HG03378 (cell line): Measurements from ENCODE around the gene CHD2.

Source experiments
- ATAC-seq: cut with Tn5 transposase; IDR thresholded peaks from one replicate; pipeline ENCODE4 v1.9.1; 2021; ENCODE audit warnings: mild to moderate bottlenecking, moderate library complexity; ENCODE audit not compliant: unreplicated experiment

CHD2 gene

DNA sequence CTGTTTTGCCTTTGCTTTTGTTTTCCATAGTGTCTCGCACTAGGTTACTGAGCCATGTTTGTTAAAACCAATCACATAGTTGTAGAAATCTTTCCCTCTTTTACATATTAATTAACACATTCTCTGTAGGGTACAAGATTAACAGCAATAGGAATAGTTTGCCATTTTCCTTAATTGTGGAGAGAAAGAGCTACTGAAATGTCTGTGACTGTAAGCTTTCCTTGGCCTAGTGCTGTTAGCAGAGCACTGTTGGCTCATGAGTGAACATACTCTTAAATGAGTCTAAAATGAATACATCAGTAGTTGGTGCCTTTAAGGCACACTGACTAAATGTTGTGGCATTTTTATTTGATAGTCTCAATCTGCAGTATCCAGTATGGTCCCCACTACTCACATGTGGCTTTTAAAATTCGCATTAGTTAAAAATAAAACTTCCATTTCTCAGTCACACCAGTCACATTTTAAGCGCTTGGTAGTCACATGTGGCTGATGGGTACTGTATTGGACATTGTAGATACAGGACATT, 28.2 kb downstream of the CHD2 start:
- ATAC-seq = no peak

DNA sequence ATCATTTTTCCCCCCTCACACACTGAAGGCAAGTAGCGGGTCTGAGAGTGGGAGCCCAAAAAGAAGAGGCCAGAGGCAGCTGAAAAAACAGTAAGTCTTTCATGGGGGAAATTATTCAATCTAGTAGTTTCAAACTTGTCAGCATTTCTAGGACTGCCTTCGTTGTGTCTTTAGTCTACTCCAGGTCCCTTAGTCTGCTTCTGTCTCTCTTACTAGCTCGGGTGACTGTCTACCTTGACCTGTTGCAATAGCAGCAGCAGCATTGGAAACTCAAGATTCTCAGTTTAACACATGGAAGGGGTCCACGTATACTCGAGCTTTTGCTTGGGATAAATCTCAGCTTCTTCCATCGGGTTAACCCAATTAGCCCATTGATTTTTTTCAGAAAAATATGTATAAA, 28.9 kb downstream of the CHD2 start:
- no peak for ATAC-seq

DNA sequence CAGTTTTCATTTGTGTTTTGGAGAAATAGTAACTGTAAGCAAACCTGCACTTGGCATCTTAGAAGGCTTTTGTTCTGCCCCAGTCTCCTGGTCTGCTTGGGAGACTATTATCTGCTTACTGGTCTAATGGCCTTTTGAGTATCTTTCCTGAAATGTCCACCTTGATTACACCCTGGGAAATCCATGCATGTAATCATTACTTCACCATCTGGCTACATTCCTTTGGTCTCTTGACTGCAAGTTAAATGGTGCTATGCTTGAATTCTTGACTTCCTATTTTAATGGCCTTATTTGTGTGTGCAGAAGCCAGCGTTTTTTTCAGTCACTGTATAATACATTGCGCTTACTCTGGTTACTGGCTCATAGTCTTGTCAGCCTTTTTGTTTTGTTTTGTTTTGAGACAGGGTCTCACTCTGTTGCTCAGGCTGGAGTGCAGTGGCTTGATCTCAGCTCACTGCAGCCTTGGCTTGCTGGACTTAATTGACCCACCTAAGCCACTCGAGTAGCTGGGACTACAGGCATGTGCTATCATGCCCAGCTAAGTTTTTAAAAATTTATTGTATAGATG, 30.0 kb downstream of the CHD2 start:
- ATAC-seq = no peak

DNA sequence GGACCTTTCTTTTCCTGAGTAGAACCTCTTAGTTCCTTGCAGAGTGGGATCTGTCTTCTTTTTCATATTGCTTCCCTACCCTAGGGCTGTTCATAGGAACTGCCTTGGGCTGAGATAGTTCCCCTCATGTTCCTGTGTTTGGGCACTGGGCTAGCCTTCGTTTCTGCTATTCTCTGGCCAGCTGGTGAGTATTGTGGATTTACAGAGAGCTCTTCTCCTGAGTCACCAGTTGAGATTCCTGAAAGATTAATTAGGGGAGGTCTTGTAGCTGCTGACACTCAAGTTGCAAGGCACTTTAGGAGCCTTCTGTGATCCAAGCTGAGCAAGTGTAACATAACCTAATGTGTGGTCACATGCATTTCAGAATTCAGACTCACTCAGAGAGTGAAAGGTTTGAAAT, 30.7 kb downstream of the CHD2 start:
- no peak for ATAC-seq

DNA sequence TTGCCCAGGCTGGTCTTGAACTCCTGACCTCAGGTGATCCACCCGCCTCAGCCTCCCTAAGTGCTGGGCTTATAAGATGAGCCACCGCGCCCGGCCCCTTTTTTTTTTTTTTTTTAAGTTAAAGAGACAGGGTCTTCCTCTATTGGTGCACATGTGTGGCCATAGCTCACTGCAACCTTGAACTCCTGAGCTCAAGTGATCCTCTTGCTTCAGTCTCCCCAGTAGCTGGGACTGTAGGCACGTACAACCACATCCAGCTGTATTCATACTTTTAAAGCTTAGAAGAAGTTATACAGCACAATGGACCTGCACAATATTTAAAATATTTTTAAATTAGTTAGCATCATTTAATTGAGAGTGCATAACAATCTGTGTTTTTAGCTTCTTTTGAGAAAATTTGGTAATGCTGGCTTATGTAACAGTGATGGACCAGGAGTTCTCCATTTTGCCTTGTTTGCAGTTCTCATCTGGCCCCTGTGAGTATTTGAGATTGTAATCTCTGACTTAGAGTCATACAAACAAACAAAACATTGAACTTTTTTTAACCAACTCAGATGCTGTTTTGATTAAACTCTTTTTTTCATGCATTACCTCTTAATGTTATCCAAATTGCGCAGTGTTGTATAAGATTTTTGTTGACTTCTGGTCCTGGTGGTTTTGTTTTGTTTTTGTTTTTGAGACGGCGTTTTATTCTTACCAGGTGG, 33.0 kb downstream of the CHD2 start:
- no peak for ATAC-seq

DNA sequence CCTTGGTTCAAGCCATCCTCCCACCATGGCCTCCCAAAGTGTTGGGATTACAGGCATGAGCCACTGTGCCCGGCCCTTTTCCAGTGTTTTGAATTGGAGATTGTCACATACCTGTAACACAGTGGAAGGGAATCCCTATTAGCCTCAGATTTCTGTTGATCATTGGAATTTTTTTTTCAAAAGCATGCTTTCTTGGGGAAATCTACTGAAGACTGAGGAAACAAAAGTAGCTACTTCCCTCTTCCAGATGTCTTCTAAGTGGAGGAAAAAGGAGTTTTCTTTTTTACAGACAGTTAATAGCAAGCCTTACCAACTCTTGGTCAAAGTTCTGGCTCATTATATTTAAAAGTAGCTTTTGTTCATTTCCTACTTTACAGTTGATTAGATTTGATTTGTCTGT, 33.7 kb downstream of the CHD2 start:
- ATAC-seq = no peak

DNA sequence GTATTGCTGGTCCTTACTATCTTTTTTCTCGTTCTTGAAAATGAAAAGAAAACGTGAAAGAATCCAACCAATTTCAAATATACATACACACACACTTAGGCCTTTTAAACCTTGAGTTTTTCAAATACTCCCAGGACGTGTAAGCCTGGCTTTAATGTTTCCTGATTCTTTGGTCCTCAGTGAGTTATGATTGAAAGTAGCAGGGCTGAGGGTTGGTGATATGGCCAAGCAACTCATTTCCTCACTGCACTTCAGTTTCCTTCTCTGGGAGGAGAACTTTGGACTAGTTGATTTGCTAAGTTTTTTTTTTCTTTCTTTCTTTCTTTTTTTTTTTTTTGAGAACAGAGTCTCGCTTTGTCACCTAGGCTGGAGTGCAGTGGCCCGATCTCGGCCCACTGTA, 34.6 kb downstream of the CHD2 start:
- ATAC-seq = no peak

DNA sequence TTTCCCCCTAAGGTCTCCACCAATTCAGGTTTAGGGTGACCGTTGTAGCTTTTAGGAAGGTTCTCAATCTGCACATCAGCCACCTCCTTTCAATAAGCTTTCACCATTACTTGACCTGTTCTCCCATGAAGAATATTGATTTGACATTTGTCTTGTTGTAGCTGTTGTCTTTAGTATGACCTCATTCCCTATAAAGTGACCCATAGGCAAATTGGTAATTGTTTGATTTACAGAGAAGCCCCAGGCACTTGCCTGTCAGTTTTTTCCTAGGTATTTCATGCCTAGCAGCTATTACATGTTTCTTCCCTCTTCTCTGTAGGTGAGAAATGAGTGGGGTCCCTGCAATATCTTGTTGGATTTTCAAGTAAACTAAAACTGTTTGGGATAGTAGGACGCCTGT, 36.0 kb downstream of the CHD2 start:
- ATAC-seq = no peak

DNA sequence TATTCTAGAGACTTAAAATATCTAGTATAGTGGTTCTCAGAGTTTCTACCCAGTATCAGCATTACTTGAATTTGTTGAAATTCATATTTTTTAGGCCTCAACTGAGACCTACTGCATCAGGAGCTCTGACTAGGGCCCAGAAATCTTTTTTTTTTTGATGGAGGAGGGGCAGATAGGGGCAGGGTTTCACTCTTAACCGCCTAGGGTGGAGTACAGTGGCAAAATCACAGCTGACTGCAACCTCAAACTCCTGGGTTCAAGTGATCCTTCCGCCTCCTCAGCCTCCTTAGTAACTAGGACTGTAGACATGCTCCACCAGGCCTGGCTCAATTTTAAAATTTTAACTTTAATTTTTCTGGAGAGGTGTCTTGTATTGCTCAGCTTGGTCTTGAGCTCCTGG, 36.6 kb downstream of the CHD2 start:
- no peak for ATAC-seq

DNA sequence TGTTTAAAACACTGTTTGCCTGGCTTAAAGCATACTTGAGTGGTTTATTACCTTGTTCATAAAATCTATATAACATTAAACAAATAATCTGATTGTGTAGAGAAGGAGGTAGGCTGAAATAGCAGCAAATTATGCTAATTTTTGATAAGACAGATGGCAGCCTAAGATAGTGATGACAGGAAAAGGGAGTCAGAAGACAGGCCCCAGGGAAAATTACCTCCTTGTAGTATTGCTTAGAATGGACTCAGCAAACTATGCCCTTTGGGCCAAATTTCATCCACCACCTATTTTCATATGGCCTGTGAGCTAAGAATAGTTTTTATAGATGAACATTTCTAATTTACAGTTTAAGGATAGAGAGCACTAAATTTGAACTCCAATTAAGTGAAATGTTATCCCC, 37.8 kb downstream of the CHD2 start:
- no peak for ATAC-seq

DNA sequence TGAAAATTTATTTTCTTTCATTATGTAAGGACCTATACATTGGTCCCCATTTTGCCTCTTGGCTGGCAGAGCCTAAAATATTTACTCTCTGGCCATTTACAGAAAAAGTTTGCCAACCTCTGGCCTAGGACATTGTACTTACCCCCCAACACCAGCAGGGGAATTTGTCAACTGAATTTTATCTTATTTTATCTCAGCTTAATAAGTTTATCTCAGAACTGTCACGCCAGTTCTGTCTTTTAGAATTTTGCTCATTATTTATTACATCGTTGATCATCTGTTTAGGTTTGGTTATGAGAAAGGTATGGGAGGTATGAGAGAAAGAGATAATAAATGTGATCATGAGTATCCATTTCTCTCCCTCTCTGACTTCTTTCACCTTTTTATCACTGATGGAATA, 38.3 kb downstream of the CHD2 start:
- no peak for ATAC-seq

DNA sequence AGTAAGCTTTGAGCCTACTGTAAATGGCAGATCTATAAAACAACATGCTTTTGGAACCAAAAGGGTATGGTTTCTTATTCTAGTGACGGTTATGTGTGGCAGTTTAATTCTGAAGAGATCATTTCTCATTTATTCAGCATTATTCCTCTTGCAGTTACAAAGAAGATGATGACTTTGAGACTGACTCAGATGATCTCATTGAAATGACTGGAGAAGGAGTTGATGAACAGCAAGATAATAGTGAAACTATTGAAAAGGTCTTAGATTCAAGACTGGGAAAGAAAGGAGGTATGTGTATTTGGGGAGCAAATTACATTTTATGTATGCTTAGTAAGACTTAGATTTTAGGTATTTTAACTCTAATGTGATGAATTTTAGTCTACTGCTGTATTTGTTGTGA, 41.5 kb downstream of the CHD2 start:
- no peak for ATAC-seq

DNA sequence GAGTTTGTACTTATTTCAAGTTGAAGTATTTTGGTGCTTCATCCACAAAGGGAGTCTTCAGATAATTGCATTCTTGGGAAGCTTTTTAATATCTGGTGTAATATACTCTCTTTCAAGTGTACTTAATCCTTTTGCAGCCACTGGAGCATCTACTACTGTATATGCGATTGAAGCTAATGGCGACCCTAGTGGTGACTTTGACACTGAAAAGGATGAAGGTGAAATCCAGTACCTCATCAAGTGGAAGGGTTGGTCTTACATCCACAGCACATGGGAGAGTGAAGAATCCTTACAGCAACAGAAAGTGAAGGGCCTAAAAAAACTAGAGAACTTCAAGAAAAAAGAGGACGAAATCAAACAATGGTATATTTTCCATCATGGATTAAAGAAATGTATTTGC, 42.6 kb downstream of the CHD2 start:
- no peak for ATAC-seq

DNA sequence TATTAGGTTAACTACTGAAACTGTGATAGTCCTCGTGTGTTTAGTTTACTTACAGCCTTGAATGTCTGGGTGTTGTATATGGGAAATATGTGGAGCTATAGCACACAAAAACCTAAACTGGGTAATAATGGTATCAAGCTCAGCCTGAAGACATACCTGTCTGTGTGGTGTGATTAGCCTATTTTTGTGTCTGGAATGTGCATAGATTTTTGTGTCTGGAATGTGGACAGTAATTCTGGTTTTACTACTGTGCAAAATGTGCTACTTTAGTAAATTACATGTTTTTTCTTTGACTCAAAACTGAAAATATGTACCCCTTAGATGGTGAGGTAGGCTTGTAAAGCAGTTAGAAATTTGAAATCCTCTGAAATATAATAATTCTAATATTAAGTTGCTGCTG, 43.5 kb downstream of the CHD2 start:
- ATAC-seq = no peak

DNA sequence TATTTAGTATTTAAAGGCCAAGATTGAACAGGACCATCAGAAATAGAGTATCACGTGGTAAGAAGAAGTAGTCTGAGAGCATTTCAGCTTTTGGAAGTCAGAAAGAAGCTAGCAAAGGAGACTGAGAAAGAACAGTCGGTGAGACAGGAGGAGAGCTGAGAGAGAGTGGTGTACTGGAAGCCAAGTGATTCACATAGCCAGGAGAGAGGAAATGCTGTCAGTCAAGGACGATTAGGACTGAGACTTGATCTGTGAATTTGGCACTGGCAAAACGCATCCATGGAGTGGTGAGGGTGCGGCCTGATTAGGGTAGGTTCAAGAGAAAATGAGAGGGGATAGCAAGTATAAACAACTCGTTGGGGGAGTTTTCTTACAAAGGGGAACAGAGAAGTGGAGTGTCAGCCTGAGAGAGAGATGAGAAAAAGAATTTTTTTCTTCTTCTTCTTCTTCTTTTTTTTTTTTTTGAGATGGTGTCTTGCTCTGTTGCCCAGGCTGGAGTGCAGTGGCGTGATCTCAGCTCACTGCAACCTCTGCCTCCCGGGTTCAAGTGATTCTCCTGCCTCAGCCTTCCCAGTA, 44.9 kb downstream of the CHD2 start:
- no peak for ATAC-seq

DNA sequence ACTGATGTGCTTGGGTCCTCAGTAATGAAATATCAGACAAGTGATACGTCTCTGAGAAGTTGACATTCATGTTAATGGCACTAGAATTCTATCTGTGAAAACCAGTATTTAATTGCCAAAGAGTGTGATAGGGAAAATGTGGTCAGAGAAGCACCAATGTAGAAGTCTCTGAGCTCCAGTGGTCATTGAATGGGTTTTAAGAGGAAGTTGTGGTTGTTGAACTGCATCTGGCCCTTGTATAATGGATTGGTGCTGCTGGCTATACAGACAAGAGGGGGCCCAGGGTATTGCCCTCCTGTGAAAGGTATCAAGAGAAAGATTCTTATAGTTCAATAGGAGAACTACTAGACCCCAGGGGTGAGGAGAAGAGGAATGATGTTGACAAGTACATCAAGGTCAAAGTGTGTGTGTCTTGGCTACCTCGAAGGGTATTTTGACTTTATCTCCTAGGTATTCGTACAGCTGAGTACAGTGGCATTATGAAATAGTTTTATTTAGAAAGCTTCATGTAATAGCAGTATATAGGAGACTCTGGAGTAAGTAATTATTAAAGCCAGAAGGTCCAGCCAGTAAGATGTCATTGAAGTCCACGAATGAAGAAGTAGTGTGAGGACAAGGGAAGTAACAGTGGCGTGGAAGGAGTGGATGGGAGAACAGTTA, 47.1 kb downstream of the CHD2 start:
- ATAC-seq = no peak

DNA sequence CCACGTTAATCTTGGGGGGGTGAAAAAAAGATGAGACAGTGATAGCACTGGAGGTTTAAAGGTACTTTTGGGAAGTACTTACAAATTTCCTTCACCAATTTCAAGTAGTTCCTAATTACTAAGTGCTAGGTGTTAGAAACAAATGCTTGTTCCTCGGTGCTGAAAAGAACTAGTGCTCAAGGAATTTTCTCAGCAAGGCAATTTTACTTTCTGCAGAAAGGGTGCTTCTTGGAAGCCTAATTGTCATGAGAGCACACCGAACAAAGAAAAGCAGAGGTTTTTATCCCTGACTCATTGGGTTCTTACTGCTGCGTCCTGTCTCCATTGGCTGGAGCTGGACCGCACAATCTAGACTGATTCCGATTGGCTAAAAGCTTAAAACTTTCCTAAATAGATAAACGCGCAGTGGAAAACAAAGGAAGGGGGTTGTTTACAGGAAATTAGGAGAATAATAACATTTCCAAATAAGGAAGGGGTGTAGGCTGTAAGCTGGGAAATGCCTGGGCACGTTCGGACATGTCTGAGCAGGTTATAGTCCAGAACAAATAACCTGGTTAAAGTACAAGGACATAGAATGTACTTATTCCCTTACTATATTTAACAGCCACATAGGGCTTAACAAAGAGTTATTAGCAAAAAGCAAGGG, 49.6 kb downstream of the CHD2 start:
- ATAC-seq = no peak

DNA sequence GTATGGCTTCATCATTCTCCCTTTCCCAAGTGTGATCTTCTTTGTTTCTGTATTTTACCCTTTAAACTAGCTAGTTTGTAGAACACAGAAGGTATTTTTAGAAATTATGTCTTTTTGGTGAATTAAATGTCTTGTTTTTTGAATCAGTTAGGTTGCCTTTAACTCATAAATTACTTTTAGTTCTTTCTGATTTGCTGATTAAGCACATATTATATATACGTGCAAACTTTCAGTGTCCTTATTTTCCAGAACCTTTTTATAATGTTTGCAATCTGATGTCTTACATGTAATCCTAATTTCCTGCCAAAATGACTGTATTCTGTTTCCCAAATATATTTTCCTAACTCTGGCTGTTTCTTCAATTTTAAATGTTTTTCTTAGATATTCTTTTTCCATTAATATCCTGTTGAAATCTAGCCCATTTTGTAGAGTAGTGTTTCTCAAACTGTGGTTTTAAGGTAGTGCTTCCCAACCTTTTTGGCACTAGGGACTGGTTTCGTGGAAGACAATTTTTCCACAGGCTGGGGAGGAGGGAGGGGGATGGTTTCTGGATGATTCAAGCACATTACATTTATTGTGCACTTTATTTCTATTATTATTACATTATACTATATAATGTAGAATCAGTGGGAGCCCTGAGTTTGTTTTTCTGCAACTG, 51.8 kb downstream of the CHD2 start:
- ATAC-seq = no peak

DNA sequence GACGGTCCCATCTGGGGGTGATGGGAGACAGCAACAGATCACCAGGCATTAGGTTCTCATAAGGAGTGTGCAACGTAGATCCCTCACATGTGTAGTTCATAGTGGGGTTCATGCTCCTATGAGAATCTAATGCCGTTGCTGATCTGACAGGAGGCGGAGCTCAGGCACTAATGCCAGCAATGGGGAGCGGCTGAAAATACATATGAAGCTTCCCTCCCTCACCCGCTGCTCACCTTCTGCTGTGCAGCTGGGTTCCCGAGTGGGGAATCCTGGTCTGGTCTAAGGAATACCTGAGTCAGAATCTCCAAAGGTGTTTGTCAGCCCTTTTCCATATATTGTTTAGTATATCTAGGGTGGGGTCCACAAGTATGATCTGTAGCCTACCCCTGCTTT, 52.3 kb downstream of the CHD2 start:
- ATAC-seq = no peak

DNA sequence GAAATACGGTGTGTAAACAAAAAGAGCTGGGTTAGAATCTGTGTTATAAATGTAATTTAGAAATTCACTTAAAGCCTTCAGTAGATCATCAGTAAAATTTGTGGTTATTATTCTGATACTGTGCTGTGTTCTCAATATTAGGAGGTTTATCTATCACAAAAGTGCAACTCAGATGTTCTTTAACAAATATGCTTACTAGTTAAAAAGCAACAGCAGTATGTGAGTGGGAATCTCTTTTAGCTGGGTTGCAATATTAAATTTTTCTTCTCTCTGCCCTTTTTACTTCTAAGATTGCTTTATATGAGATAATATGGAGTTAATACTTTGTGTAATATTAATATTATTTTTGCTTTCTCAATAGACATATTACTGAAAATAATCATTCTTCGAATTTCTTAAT, 53.4 kb downstream of the CHD2 start:
- ATAC-seq = no peak

DNA sequence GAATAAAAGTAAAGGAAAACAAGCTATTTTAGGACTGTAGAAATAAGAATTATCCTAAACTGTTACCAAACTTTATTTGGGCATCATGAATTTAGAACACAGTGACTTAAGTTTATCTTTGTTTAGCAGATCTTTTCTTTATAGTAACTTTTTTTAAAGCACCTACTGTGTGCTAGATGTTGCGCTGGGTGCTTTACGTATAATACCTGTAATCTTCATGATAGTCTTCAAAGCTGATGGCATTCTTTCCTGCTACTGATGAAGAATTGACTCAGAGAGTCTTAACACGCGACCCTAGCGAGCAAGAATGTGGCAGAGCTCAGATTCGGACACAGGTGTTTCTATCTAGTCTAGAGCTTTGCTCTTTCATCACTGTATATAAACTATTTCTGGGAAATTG, 53.9 kb downstream of the CHD2 start:
- no peak for ATAC-seq
